ENCODE results near the gene SLC35F2. TPM values are rescaled to one million over a fixed set of nuclear protein-coding genes. Genes with fewer than 3 reads are reported as not detected.

Gene SLC35F2
- total and polyA plus RNA-seq, 2 of the 4 experiments (the other 2 are of a cell fraction), result 4.9 to 15.4 TPM

GRCh38 chr11:107752949-107753822 lies 105.4 kb downstream of the SLC35F2 start:
- no peak overlapping the region for H2BK5ac ChIP-seq (ENCODE audit: low read depth, low read length, poor library complexity, severe bottlenecking)
- H3K4ac ChIP-seq (ENCODE audit: low read depth, low read length), result no peak overlapping the region
- no peak overlapping the region for H3K18ac ChIP-seq (ENCODE audit: low read depth, low read length)
- TF ChIP-seq CTCF (conservative IDR thresholded peaks at IDR 0.05; ENCODE audit: low read depth, low read length) (no peak), CEBPB (IDR thresholded peaks at IDR 0.05; ENCODE audit: low read depth, low read length) (no peak), MAZ (IDR thresholded peaks at IDR 0.05; ENCODE audit: borderline replicate concordance, low read depth, low read length) (no peak), USF2 (IDR thresholded peaks at IDR 0.05; ENCODE audit: low read depth, low read length) (no peak), FOS (IDR thresholded peaks at IDR 0.05; ENCODE audit: low read depth, low read length) (no peak), ELK1 (IDR thresholded peaks at IDR 0.05; ENCODE audit: borderline replicate concordance, low read depth, low read length) (no peak), BHLHE40 (IDR thresholded peaks at IDR 0.05; ENCODE audit: low read depth, low read length) (no peak), NFE2L2 (IDR thresholded peaks at IDR 0.05; ENCODE audit: low read depth, low read length) (no peak), RFX5 (IDR thresholded peaks at IDR 0.05; ENCODE audit: low read depth, low read length) (no peak), CHD1 (IDR thresholded peaks at IDR 0.05; ENCODE audit: low read depth, low read length) (no peak)
- no peak overlapping the region for H2BK20ac ChIP-seq (ENCODE audit: low read depth, low read length)
- no peak overlapping the region for H2AK5ac ChIP-seq (ENCODE audit: low read depth, low read length)
- no peaks in the 10 kb centered on the region for H3K4me1 ChIP-seq (ENCODE audit: control insufficient read depth, insufficient read depth, low read length)
- dilution Hi-C loops (cut with HindIII; ENCODE audit: low sequenced_read_pairs, unreplicated experiment) (no loop called here), intact Hi-C loops (cut with micrococcal nuclease) (no loop called here), in situ Hi-C loops (cut with MboI; ENCODE audit: low sequenced_read_pairs) (no loop called here)
- H3K27me3 ChIP-seq (ENCODE audit: control insufficient read depth, insufficient read depth, low read length), result peaks cover under 1% of the 10 kb centered on the region; the same call in 1 of the 2 replicates
- H3K36me3 ChIP-seq (ENCODE audit: control insufficient read depth, insufficient read depth, low read length), result no peaks in the 10 kb centered on the region
- no CpG with 5 or more reads among the region's 2 CpGs for WGBS, 2 experiments (ENCODE audit: extremely low coverage in 2 of 2, insufficient read length in 1 of 2)
- DNase-seq (no peak), ATAC-seq (ENCODE audit: low read depth) (no peak)
- H3K9me1 ChIP-seq (ENCODE audit: insufficient read depth, low read length), result no peaks in the 10 kb centered on the region
- CTCF ChIA-PET, result interaction anchor here (1.0 kb wide), 1 partner anchor 17 kb away, joined by 3 read pairs; no protein-coding TSS in a partner anchor
- no peak overlapping the region for H4K8ac ChIP-seq (ENCODE audit: low read depth in 2 of 2, low read length in 2 of 2)
- H3K9ac ChIP-seq (ENCODE audit: low read depth, low read length), result no peak overlapping the region
- H2AK9ac ChIP-seq (replicated peaks; ENCODE audit: low read depth, low read length, poor library complexity), result no peak overlapping the region
- H3K4me2 ChIP-seq (ENCODE audit: low read depth, low read length), result no peak overlapping the region
- H2BK15ac ChIP-seq (ENCODE audit: low read depth, low read length), result no peak overlapping the region
- no peak overlapping the region for H2BK120ac ChIP-seq (ENCODE audit: low read depth, low read length)
- no peak overlapping the region for H4K91ac ChIP-seq (ENCODE audit: insufficient read depth, low read depth, low read length)
- H3K4me3 ChIP-seq (ENCODE audit: insufficient read depth, low read depth, low read length), result no peak overlapping the region
- no TSS peak for BruUV-seq (replicated peaks)
- H3K56ac ChIP-seq (ENCODE audit: extremely low read depth, insufficient read depth, low read length), result no peak overlapping the region
- no peak overlapping the region for H2AFZ ChIP-seq (replicated peaks; ENCODE audit: low read length, poor library complexity)
- no peak overlapping the region for H3K27ac ChIP-seq (ENCODE audit: insufficient read depth, low read length)
- H3K9me3 ChIP-seq (ENCODE audit: control insufficient read depth, insufficient read depth, low read length), result no peaks in the 10 kb centered on the region
- H4K20me1 ChIP-seq (ENCODE audit: insufficient read depth, low read length), result no peaks in the 10 kb centered on the region
- H3K14ac ChIP-seq (replicated peaks; ENCODE audit: low read depth, low read length), result no peak overlapping the region
- H3K79me1 ChIP-seq (ENCODE audit: low read depth in 1 of 2, low read length in 2 of 2), result no peaks in the 10 kb centered on the region
- no peak overlapping the region for H3K23ac ChIP-seq (ENCODE audit: low read depth, low read length)
- H4K5ac ChIP-seq (ENCODE audit: low read depth, low read length), result no peak overlapping the region
- POLR2A ChIA-PET (ENCODE audit: unreplicated experiment), result no interaction called here

All from IMR-90 (cell line).